OCI-LY3 (cell line): Measurements from ENCODE around the gene HDAC4.

ENCODE experiments used
- H2AFZ ChIP-seq: fragments of 200-600, 300-600 bp; shearing (Covaris generic); 2 replicates; pipeline ENCODE4 v1.6.0; 2014; ENCODE audit warnings: antibody characterized with exemption, low read depth, low read length
- H3K27ac ChIP-seq: fragments of 200-600, 300-600 bp; sonication (generic); 2 replicates; pipeline ENCODE4 v1.5.1; 2014; ENCODE audit warnings: mild to moderate bottlenecking, low read length, moderate library complexity, mixed read lengths
- H3K27me3 ChIP-seq: fragments of 200-600, 300-600 bp; sonication (generic); 2 replicates; pipeline ENCODE4 v1.6.1; 2014; ENCODE audit warnings: low read depth, low read length, mixed read lengths
- H3K36me3 ChIP-seq: fragments of 200-600, 300-600 bp; sonication (generic); replicated peaks from 2 replicates; pipeline ENCODE3; 2014; ENCODE audit warnings: low read depth, low read length, mixed read lengths
- H3K4me1 ChIP-seq: fragments of 300-600, 200-600 bp; sonication (generic); 2 replicates; pipeline ENCODE4 v1.6.1; 2014; ENCODE audit warnings: low read length, mixed read lengths
- H3K4me2 ChIP-seq: fragments of 200-600, 300-600 bp; sonication (generic); 2 replicates; pipeline ENCODE4 v1.6.1; 2014; ENCODE audit warnings: low read length, mixed read lengths
- H3K4me3 ChIP-seq: fragments of 300-600, 200-600 bp; sonication (generic); 2 replicates; pipeline ENCODE4 v1.5.1; 2014; ENCODE audit warnings: antibody characterized with exemption, mild to moderate bottlenecking, low read length, moderate library complexity
- H3K79me2 ChIP-seq: fragments of 300-600, 200-600 bp; shearing (Covaris generic); 2 replicates; pipeline ENCODE4 v1.6.1; 2014; ENCODE audit warnings: mild to moderate bottlenecking, low read length, mixed read lengths
- H3K9ac ChIP-seq: fragments of 300-600, 200-600 bp; shearing (Covaris generic); 2 replicates; pipeline ENCODE4 v1.6.0; 2014; ENCODE audit warnings: mild to moderate bottlenecking, low read length, moderate library complexity
- H3K9me3 ChIP-seq: fragments of 200-600, 300-600 bp; shearing (Covaris generic); 2 replicates; pipeline ENCODE4 v1.6.1; 2014; ENCODE audit warnings: low read length, mixed read lengths; ENCODE audit not compliant: insufficient read depth
- H4K20me1 ChIP-seq: fragments of 200-600, 300-600 bp; sonication (generic); 2 replicates; pipeline ENCODE4 v1.6.1; 2016; ENCODE audit warnings: low read length, mixed read lengths; ENCODE audit not compliant: insufficient read depth
- EZH2phosphoT487 ChIP-seq: fragments of 200-600 bp; shearing (Covaris generic); IDR thresholded peaks from 2 replicates; pipeline ENCODE4 v1.6.1; 2018; ENCODE audit warnings: antibody characterized with exemption, mixed run types, low read depth
- TF ChIP-seq, protein P1 (sequence below): fragments of 200-600, 300-600 bp; sonication (generic); IDR thresholded peaks from 2 replicates; pipeline ENCODE4 v1.5.1; 2014; ENCODE audit warnings: antibody characterized with exemption, low read length, low read depth

HDAC4 gene

DNA sequence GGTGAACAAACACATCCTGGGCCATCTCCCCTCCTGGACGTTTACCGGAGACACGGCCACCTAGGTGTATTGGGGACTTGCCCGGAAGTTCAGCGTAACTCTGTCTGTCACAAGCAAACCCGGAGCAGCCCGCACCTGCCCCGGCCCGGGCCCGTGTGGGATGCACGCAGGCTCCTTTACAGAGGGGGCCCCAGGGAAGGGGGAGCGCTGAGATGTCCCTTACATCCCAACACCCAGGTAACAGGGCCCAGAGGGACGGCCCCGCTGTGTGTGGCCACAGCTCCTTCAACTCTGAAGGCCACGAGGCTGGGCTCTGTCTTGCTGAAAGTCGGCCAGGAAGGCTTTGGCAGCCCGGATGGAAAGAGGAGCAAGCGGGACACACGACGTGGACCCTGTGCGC is 340.1 kb downstream of the HDAC4 start:
- H3K27me3 ChIP-seq: no peaks in the 10 kb centered on the region
- H3K4me3 ChIP-seq: no peak overlapping the region
- H3K36me3 ChIP-seq: no peaks in the 10 kb centered on the region
- H2AFZ ChIP-seq: no peak overlapping the region
- TF ChIP-seq, protein P1, sequence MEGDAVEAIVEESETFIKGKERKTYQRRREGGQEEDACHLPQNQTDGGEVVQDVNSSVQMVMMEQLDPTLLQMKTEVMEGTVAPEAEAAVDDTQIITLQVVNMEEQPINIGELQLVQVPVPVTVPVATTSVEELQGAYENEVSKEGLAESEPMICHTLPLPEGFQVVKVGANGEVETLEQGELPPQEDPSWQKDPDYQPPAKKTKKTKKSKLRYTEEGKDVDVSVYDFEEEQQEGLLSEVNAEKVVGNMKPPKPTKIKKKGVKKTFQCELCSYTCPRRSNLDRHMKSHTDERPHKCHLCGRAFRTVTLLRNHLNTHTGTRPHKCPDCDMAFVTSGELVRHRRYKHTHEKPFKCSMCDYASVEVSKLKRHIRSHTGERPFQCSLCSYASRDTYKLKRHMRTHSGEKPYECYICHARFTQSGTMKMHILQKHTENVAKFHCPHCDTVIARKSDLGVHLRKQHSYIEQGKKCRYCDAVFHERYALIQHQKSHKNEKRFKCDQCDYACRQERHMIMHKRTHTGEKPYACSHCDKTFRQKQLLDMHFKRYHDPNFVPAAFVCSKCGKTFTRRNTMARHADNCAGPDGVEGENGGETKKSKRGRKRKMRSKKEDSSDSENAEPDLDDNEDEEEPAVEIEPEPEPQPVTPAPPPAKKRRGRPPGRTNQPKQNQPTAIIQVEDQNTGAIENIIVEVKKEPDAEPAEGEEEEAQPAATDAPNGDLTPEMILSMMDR: no peak
- TF ChIP-seq EZH2phosphoT487: no peak
- H3K4me2 ChIP-seq: no peak overlapping the region
- no peaks in the 10 kb centered on the region for H3K79me2 ChIP-seq
- no peak overlapping the region for H3K9ac ChIP-seq
- no peaks in the 10 kb centered on the region for H4K20me1 ChIP-seq
- no peaks in the 10 kb centered on the region for H3K4me1 ChIP-seq
- no peaks in the 10 kb centered on the region for H3K9me3 ChIP-seq
- H3K27ac ChIP-seq: no peak overlapping the region

DNA sequence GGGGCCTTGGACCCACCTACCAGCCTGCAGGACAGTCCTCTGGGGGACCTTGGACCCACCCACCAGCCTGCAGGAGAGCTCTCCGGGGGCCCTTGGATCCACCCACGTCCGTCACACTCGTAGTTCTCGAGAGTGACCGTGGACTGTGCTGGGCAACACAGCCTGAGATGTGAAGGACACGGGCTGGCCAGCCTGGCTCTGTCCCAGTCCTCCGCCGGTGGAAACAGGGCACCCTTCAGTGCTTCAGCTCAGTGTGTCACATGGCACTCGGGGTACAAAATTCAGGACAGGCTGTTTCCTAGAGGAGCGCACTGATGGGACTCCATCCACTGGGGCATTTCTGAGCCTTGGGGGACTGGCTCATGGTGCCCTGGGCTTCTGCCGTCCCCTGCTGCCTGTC is 341.0 kb downstream of the HDAC4 start:
- no peak for TF ChIP-seq EZH2phosphoT487
- TF ChIP-seq, protein P1: no peak
- no peaks in the 10 kb centered on the region for H3K79me2 ChIP-seq
- no peaks in the 10 kb centered on the region for H3K36me3 ChIP-seq
- no peaks in the 10 kb centered on the region for H3K27me3 ChIP-seq
- no peak overlapping the region for H3K27ac ChIP-seq
- H3K4me1 ChIP-seq: no peaks in the 10 kb centered on the region
- H3K9ac ChIP-seq: no peak overlapping the region
- no peaks in the 10 kb centered on the region for H4K20me1 ChIP-seq
- H2AFZ ChIP-seq: no peak overlapping the region
- H3K4me3 ChIP-seq: no peak overlapping the region
- H3K4me2 ChIP-seq: no peak overlapping the region
- no peaks in the 10 kb centered on the region for H3K9me3 ChIP-seq

DNA sequence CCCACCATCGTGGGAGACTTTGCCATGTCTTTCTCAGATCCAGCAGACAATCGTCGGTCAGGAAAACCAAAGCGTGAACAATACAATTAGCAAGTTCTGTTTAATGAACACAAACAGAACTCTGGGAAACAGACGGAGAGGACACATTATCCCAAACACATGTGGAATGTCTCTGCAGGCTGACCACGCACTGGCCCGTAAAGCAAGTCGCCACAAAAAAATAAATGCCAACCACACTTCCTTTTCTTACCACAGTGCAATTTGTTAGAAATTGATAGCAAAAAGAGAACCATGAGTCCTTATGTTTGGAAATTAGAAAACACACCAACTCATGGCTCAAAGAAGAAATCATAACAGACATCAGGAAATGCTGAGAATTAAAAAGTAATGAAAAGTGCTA is 342.1 kb downstream of the HDAC4 start:
- no peaks in the 10 kb centered on the region for H3K36me3 ChIP-seq
- H3K27me3 ChIP-seq: no peaks in the 10 kb centered on the region
- H3K9ac ChIP-seq: no peak overlapping the region
- H2AFZ ChIP-seq: no peak overlapping the region
- H4K20me1 ChIP-seq: no peaks in the 10 kb centered on the region
- TF ChIP-seq EZH2phosphoT487: no peak
- TF ChIP-seq, protein P1: no peak
- H3K4me3 ChIP-seq: no peak overlapping the region
- no peaks in the 10 kb centered on the region for H3K4me1 ChIP-seq
- no peaks in the 10 kb centered on the region for H3K79me2 ChIP-seq
- no peak overlapping the region for H3K4me2 ChIP-seq
- H3K9me3 ChIP-seq: no peaks in the 10 kb centered on the region
- no peak overlapping the region for H3K27ac ChIP-seq

DNA sequence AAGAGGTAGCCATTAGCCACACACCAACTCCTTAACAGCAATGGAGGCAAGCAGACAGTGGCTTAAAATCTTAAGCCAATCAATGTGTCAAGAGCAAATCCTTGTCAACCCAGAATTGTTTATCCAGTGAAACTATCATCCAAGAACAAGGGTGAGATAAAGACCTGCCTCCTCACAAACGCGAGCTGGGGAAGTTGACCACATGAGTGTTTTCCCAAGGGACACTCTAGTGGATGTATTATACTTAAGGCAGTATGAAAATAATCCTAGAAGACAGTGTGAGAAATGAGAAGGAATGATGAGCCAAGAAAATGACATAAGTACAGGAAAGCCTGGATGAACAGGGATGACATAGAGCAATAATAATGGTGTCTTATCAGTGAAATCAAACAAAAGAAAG is 343.3 kb downstream of the HDAC4 start:
- TF ChIP-seq, protein P1: no peak
- no peak for TF ChIP-seq EZH2phosphoT487
- no peak overlapping the region for H3K4me3 ChIP-seq
- no peaks in the 10 kb centered on the region for H3K27me3 ChIP-seq
- H3K79me2 ChIP-seq: no peaks in the 10 kb centered on the region
- no peak overlapping the region for H2AFZ ChIP-seq
- no peaks in the 10 kb centered on the region for H3K4me1 ChIP-seq
- no peaks in the 10 kb centered on the region for H3K36me3 ChIP-seq
- H3K9ac ChIP-seq: no peak overlapping the region
- H3K27ac ChIP-seq: no peak overlapping the region
- H3K9me3 ChIP-seq: no peaks in the 10 kb centered on the region
- no peak overlapping the region for H3K4me2 ChIP-seq
- no peaks in the 10 kb centered on the region for H4K20me1 ChIP-seq
